Lower leg skin (tissue), 3 donors: ENCODE measurements around the gene SNX1.
"Not testable (repeated sequence)": the region's sequence is repeated elsewhere in the genome, so short reads cannot be mapped to it uniquely, and the experiment has no call there.

ENCODE experiments used
- POLR2A ChIP-seq, 2 donors: fragments of 450-650 bp; IDR thresholded peaks; one replicate each; pipeline ENCODE4 v1.6.1; 2016 to 2017; ENCODE audit warnings: antibody characterized with exemption in 2 of 2, mild to moderate bottlenecking in 1 of 2, moderate library complexity in 1 of 2
- TF ChIP-seq, protein P1 (sequence below), 3 donors: fragments of 450-650 bp; IDR thresholded peaks; one replicate each; pipeline ENCODE4 v1.5.1; 2016; ENCODE audit warnings: antibody characterized with exemption in 3 of 3, mild to moderate bottlenecking in 3 of 3, moderate library complexity in 2 of 3

DNA sequence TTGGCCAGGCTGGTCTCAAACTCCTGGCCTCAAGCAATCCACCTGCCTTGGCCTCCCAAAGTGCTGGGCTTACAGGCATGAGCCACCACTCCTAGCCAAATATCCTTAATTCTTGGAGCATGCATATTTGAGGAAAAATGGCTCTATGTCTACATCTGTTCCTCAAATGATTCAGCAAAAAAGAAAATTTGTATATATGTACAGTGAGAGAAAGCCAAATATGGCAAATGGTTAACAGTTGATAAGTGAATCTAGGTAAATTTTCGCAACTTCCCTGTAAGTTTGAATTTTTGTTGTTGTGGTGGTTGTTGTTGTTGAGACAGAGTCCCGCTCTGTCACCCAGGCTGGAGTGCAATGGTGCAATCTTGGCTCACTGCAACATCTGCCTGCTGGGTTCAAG is 36.7 kb upstream of the SNX1 start:
- TF ChIP-seq POLR2A (IDR thresholded peaks at IDR 0.05): not testable (repeated sequence)
- TF ChIP-seq, protein P1, sequence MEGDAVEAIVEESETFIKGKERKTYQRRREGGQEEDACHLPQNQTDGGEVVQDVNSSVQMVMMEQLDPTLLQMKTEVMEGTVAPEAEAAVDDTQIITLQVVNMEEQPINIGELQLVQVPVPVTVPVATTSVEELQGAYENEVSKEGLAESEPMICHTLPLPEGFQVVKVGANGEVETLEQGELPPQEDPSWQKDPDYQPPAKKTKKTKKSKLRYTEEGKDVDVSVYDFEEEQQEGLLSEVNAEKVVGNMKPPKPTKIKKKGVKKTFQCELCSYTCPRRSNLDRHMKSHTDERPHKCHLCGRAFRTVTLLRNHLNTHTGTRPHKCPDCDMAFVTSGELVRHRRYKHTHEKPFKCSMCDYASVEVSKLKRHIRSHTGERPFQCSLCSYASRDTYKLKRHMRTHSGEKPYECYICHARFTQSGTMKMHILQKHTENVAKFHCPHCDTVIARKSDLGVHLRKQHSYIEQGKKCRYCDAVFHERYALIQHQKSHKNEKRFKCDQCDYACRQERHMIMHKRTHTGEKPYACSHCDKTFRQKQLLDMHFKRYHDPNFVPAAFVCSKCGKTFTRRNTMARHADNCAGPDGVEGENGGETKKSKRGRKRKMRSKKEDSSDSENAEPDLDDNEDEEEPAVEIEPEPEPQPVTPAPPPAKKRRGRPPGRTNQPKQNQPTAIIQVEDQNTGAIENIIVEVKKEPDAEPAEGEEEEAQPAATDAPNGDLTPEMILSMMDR (IDR thresholded peaks at IDR 0.05): not testable (repeated sequence)
